ENCODE results near the gene CNNM2.
"Not testable (repeated sequence)": the region's sequence is repeated elsewhere in the genome, so short reads cannot be mapped to it uniquely, and the experiment has no call there.

Gene CNNM2

GRCh38 chr10:103041391-103041790 lies 123.3 kb downstream of the CNNM2 start:
- DNase-seq (ENCODE audit: low read depth) = no peak

- DNase-seq (ENCODE audit: low read depth) = no peak
Observed at GRCh38 chr10:103042129-103042528, 124.0 kb downstream of the CNNM2 start.

GRCh38 chr10:103042908-103043307 lies 124.8 kb downstream of the CNNM2 start:
- DNase-seq (ENCODE audit: low read depth) = no peak

DNA sequence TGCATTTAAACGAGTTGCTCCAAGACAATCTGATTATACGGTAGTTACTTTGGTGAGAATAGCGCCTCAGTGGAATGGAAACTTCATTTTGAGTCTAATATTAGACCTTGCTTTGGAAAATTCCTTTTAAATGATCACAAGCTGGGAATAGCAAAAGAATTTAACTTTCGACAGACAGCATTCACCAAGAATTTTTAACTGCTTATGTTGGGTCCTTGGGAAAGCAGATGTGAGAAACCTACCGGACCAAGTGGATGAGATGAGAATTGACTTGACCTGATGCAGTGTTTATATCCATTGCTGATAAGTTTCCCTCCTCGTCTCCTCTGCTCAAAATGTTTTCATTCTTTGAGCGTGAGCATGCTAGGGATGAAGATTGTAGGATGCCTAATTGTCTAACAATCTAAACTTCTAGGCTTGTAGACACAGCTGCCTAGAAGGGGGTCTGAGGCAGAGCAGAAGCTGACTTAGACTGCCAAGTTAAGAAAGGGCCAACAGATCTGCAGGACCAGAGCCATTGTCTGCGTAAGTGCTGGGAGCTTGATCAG lies 126.9 kb downstream of the CNNM2 start:
- DNase-seq (ENCODE audit: low read depth) = no peak

GRCh38 chr10:103045961-103046360 lies 127.9 kb downstream of the CNNM2 start:
- DNase-seq (ENCODE audit: low read depth) = no peak

GRCh38 chr10:103047381-103047780 lies 129.3 kb downstream of the CNNM2 start:
- no peak for DNase-seq (ENCODE audit: low read depth)

DNA sequence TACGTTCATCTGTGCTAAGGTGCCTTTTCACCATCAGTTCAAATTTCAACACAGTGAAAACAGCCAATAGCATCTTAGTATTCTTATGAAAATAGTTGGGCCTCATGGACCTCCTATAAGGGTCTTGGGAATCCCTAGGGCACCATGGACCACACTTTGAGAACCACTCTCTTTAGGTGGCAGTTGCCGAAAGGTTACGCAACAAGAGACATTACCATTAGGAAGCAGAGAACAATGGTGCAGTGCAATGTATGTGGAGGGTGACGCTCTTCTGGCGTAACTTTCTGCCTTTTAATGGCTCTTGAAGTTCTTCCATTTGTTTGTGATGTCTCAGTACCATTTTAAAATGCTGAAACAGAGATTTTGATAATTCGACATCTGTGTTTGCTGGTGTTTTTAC lies 131.1 kb downstream of the CNNM2 start:
- DNase-seq (ENCODE audit: low read depth) = no peak

DNA sequence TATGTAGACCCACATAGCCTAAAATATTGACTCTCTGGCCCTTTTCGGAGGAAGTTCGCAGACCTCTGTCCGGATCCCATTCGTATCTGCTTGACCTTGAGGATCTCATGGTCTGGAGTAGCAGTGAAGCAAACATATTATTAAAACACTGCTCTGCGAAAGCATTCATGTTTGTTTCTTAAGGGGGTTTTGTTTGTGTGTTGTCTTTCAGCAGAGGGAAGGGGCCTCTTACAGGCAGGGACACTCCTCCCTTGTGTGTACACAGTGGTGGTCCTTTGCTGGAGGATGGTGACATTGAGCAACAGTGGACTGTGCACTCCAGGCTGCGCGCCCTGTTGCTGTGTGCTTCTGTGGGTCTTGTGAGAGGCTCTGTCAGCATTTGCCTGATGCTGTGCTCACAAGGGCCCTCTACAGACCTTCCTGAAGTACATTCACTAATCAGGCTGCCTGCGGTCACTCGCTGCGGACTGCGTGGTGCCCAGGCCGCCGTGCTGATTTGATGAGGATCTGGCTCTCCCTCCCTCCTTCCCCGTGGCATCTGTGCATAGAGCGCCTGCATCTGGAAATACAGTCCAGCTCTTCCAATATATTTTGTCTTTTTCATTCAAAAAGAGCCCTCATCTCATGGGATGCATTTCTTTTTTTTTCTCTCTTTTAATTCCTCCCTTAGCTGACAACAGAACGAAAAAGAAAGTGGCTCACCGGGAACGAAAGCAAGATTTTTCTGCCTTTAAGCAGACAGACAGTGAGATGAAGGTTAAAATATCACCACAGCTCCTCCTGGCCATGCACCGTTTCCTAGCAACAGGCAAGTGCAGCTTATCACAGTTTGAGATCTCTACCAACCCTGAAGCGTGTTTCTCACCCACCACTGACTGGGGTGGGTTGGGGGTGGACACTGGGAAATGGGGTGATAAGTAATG lies 135.8 kb downstream of the CNNM2 start:
- peak; percentile 17 for DNase-seq (ENCODE audit: low read depth)

DNA sequence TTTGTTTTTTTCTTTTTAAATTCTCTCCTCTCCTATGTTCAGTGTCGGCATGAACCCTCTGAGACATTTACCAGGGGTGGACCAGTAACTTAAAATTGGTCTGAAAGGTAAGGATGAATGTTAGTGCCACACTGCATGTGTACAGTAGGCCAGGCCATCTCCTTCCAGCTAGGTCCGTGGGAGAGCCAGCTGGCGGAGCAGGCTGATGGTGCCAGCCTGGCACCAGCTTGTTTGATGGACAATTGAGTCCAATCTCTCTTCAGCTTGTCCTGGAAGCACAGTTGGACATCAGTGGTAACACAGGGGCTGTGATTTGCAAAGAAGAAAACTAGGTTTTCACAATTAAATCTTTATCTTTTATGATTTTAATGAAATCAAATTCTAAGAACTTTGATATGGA lies 136.5 kb downstream of the CNNM2 start:
- DNase-seq (ENCODE audit: low read depth) = no peak

GRCh38 chr10:103055105-103055504 lies 137.0 kb downstream of the CNNM2 start:
- DNase-seq (ENCODE audit: low read depth) = no peak

- DNase-seq (ENCODE audit: low read depth) = no peak
Observed at GRCh38 chr10:103058034-103058433, 139.9 kb downstream of the CNNM2 start.

- DNase-seq (ENCODE audit: low read depth) = no peak
Observed at GRCh38 chr10:103060575-103060974, 142.5 kb downstream of the CNNM2 start.

GRCh38 chr10:103062854-103063590 lies 144.9 kb downstream of the CNNM2 start:
- no peak for DNase-seq (ENCODE audit: low read depth)

GRCh38 chr10:103064956-103065355 lies 146.9 kb downstream of the CNNM2 start:
- no peak for DNase-seq (ENCODE audit: low read depth)

DNA sequence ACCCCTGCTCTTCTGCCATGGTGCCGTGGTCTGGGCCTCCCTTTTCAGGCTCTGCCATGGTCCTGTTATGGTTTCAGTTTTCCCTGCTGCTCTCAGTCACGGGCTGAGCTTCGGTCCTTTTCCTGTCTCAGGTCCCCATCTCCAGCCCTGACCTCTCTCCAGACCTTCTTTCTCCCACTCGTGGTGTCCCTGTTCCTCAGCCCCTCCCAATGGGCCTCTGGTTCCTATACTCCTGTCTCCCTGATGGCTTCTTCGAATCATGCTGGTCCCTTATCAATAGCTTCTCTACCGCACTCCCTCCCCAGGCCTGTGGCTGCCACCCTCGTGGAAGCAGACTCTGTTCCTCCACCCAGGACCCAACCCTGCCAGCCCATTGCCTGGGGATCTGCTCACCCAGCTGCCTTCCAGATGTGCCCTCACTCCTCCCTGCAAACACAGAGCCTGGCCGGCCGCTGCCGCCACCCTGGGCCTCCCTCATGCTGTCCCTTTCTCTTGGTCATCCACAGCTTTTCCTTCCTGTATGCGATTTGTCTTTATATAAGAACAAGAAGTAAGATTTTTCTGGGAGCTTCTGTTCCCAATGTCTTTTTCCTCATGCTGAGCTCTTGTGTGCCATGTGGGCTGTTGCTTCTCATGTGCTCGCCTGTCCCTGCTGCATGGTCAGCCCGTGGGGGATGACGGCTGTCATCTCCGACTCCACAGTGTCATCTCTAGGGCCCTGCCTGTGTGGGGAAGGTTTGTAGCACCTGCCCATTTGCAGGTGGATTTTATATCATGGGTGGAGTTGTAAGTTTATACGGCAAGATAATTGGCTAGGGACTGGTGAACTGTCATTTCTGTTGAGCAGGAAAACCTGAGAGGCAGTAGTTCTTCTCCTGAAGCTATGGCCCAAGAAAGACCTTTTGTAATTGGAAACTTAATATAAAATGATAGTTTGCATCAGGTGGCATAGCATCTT lies 148.3 kb downstream of the CNNM2 start:
- no peak for DNase-seq (ENCODE audit: low read depth)

GRCh38 chr10:103067099-103067477 lies 149.0 kb downstream of the CNNM2 start:
- not testable (repeated sequence) for DNase-seq (ENCODE audit: low read depth)

DNA sequence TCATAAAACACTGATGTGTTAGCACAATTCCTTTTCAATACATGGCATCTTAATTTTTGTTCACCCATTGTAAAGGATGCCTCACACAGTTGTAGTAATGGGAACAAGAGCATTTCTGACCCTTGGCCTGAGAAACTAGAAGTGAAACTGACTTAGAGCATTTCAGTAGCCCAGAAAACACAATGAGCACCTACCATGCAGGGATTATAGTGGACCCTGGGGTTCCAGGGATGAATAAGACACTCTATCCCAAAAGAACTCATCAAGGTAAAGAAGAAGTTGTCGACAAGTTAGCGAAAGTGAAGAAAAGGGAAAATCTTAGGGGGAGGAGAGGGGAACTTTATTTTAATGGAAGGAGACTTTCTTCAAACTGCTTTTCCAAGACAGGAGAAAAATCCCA lies 149.4 kb downstream of the CNNM2 start:
- DNase-seq (ENCODE audit: low read depth) = no peak

GRCh38 chr10:103067956-103068355 lies 149.9 kb downstream of the CNNM2 start:
- no peak for DNase-seq (ENCODE audit: low read depth)

- peak; percentile 13 for DNase-seq (ENCODE audit: low read depth)
Observed at GRCh38 chr10:103069453-103070331, 151.6 kb downstream of the CNNM2 start.

DNA sequence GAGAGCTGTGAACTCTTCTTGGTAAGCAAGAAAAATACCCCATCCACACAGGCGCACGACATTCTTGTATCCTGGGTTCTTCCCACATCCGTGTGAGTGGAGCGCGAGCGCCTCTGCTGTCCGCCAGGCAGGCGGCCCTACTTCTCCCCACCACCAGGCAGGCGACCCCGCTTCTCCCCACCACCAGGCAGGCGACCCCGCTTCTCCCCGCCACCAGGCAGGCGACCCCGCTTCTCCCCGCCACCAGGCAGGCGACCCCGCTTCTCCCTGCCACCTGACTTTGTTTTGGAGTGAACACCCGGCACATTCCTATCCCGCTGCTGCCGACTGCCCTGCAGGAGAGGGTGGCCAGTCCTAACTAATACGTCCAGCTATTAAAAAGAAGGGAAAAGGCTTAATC lies 154.2 kb downstream of the CNNM2 start:
- no peak for DNase-seq (ENCODE audit: low read depth)

DNA sequence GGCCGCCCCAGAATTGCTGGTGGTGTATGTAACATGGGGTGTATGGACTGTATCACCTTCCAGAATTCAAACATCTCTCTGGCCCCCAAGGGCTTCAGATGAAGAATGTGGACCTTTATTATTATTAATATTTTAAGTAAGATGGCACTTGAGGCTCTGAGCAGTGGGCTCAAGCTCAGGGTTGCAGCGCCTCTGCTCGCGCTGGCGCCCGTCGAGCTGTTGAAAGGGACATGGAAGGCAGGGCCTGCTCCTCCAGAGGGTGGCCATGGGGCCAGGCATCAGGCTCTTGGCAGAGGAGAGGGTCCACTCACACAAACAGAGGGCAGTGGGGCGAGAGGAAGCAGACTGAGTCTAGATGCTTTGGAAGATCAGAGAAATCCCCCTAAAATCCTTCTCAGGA lies 154.8 kb downstream of the CNNM2 start:
- DNase-seq (ENCODE audit: low read depth) = no peak
